Middle frontal gyrus (tissue), 1 donor: ENCODE data around the gene GDI1.
A peak's percentile ranks its signal among the peaks of the same experiment; 100 is the strongest.

Experiments
- DNase-seq: peaks from one replicate; pipeline ENCODE4 v3.0.0-alpha.2; 2015; ENCODE audit warnings: low spot score; ENCODE audit errors: extremely low spot score

The GDI1 gene

GRCh38 chrX:154481195-154481594 lies 44.2 kb downstream of the GDI1 start:
- DNase-seq, result no peak

DNA sequence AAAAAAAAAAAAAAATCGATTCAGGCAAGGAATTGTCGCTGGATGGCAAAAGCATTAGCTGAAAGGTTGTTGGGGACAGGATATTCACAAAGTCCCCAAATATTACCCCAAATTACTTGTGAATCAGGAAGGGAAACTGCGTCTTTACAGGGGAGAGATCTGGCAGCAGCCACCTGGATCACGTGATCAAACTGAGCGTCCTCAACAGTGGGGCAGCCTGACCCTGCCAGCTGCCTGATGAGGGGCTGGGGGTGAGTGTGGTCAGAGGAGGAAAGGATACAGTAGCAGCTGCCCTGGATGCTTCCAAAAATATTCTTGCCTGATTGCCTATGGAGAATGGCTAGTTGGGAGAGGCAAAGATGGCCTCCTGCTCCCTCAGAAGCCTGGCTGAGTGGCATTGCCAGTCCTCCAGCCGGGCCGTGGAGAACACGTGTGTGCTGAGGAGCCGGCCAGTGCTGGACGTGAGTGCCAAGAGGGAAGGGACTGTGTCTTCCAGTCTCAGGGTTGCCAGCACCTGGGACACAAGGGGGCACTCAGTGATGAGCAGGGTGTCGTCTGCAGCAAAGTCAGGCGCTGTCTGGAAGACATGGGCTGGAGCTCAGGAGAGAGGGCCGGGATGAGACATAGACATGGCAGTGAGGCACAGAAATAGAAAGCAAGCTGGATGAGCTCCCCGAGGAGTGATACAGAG lies 45.1 kb downstream of the GDI1 start:
- DNase-seq, result no peak

- no peak for DNase-seq
Measured at GRCh38 chrX:154482786-154483185, 45.8 kb downstream of the GDI1 start.

DNA sequence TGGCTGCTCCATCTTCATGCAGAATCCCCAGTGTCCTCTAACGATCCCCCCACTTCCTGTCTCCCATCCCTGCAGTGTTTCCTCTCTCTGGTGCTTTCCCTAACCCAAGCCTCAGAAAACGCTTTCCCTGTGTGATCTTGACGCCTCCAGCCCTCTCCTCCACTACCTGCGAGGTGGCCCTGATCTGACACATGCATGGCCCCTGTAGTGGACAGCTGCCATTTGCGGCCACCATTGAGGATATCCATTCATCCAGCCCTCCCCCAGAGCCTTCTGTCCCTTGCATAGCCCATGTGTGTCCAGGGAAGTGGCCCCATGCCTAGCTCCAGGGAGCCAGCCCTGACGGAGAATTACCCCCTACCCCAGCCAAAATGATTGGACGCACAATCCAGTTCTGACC lies 46.4 kb downstream of the GDI1 start:
- no peak for DNase-seq

- DNase-seq, result no peak
Measured at GRCh38 chrX:154484255-154485149, 47.5 kb downstream of the GDI1 start.

DNA sequence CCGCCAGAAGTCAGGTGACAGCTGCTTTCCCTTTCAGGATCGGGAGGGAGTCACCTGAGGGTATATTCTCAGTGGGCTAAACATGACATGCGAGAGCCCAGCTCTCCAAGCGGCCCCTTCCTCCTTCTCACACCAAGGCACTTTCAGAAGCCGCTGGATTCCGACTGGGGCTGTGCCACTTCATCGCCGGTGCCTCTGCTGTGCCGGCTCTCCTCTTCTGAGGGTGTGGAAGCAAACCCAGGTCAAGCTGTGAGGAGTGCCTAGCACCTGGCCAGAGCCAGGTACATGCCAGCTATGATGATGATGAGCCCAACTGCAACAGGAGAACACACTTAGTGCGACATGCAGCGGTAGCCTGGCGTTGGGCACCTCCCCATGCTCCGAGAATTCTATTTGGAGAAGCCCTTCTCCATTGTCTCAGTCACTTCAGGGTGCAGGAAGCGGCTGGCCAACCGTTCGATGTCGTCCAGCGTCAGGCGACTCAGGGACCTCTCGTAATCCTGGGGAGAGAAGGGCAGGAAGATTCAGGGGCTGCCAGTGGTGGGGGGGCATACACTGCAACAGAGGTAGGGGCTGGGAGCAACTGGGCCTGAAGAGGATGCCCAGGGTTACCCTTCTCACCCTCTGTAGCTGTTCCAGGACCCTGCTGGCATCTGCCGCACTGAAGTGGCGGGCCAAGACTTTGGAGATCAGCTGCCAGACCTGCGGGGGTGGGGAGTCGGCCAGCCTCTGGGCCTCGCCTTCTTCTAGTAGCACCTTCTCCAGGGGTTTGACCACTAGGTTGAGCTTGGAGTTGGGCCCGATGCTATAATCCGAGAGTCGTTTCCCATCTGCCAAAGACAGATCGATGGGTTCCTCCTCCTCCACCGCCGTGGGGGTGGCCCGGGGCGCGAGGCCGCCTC lies 48.4 kb downstream of the GDI1 start:
- DNase-seq, result no peak

DNA sequence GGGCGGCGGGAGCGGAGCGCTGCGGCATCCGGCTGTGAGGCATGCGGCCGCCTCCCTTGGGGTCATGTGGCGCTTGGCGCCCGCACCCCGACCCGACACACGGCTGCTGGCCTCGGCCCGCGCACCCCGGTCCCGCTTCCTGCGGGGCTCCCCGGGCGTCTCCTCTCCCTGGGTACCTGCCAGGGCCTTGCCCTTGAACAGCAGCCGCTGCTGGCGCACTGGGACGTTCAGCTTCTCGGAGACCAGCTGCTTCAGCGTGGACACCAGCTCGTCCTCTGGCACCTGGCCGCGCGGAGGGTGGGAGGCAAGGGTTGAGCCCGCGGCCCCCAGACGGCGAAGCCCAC lies 49.1 kb downstream of the GDI1 start:
- DNase-seq, result no peak

GRCh38 chrX:154486396-154487207 lies 49.6 kb downstream of the GDI1 start, which contains the start of gene UBL4A:
Gene UBL4A, minus strand, starts transcription at chrX:154486615. Its CDS starts 31 bp downstream, at chrX:154486584.
- DNase-seq, result no peak

- no peak for DNase-seq
Measured at GRCh38 chrX:154487518-154488290, 50.8 kb downstream of the GDI1 start.

DNA sequence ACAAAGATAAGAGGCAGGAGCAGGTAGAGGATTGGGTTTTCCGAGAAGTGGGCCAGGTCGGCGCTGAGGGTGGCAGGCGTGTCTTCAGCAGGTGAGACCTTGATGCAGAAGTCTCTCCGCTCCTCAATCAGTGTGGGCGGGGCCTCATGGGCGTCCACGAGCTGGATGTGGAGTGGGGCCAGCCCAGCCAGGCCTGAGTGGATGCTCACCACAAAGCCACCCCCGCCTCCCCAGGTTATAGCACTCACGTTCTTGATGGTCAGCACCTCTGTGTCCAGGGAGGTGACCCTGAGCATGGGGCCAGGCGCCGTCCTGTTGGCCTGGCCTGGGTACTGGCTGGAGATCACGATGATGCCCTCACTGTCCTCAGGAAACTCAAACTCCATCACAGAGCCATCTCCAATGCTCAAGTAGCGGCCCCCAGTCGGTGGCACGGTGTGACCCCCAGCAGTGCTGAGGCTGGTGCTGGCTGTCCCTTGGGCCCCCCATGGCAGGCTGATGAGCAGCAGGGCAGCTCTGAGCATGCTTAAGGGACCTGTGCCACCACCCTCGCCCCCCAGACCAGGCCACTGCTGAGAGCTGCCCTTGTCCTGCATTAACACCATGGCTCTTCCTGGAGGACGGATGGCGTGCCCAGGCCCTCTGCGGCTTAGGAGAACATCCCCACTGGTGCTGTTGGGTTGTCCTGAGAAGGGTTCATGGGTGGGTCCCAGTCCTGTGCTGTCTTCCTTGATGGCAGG lies 51.6 kb downstream of the GDI1 start:
- no peak for DNase-seq

GRCh38 chrX:154489182-154489581 lies 52.2 kb downstream of the GDI1 start:
- DNase-seq, result no peak

DNA sequence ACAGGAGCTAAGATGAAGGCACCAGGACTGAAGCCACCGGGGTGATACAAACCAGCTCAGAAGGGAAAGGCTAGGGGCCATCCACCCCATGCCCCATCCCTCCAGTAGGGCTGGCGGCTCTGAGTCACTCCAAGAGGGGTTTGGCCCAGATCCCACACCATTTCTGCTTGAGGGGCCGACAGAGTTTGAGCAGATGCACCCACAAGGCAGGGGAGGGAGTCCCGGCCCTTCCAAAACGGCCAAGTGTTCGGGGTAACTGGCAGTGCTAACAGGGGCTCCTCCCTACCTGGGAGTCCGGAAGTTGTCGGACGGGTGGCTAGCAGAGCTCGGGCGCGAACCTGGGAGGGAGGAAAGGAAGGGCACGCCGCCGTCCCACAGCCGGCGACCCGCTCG lies 53.1 kb downstream of the GDI1 start:
- DNase-seq, result no peak

- DNase-seq, result peak; percentile 89
Measured at GRCh38 chrX:154490414-154491083, 53.6 kb downstream of the GDI1 start, which contains the start of gene SLC10A3. Gene SLC10A3, minus strand, starts transcription at chrX:154490629. Its CDS starts 1,689 bp downstream, at chrX:154488940.
